Right ventricle myocardium superior (tissue), 1 donor: ENCODE results near the gene SNED1. TPM values are rescaled to one million over a fixed set of nuclear protein-coding genes. Genes with fewer than 3 reads are reported as not detected.

Experiments used
- ATAC-seq: fragments of 200-7000 bp; cut with Tn5 transposase; one replicate; pipeline ENCODE4 v1.9.1; 2020; ENCODE audit warnings: mild to moderate bottlenecking; ENCODE audit not compliant: poor library complexity
- DNase-seq: peaks from one replicate; pipeline ENCODE4 v3.0.0-alpha.2; 2020
- intact Hi-C: fragments of 100-400 bp; cut with DNase I; formaldehyde crosslinking; loops from one replicate; pipeline ENCODE4 v1.11.2; 2022
- total RNA-seq: library from RNA; stranded (reverse); fragmentation: NEBNext Ultra II Directional; extraction: Animal tissue kit (Norgen Biotek cat#: 25700); gene quantifications from one replicate; pipeline ENCODE4 v1.2.1, GENCODE V29; 2021
- donor health status: DM: no; HTN: yes; CAD: no; lungs with severe emphysema.

Gene SNED1
- total RNA-seq, 1 donor from 2014 or later, result 8.0 TPM

DNA sequence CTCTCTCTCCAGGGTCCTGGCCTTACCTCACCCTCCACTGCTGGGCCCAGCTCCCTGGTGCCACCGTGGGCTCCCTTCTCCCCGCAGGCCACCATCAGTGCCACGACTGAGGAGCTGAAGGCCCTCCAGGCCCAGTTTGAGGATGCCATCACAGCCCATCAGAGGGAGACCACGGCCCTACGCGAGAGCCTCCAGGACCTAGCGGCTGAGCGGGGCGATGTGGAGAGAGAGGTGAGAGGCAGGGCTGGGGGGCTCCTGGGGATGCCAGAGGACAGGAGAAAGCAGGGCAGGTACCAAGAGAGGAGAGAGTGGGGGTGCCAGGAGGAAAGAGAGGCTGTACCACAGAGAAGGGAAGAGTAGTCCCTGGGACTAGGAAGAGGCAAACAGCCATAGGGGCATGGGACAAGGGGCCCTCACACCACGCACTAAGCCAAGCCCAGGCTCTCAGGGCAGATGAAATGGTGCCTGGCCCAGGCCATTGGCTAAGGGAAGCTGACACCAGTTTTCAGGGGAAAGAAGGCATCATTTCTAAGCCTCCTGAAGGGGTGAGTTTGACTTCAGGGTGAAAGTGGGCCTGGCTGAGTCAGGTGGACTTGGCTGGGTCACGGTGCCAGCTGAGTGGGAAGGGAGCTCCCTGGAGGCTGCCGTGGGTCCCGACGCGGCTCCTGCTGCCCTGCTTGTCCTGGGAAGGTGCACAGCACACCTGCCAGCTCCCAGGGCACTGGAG lies 39.0 kb upstream of the SNED1 start:
- peak; percentile 26 for DNase-seq
- intact Hi-C loops, result no loop called here
- no peak for ATAC-seq

DNA sequence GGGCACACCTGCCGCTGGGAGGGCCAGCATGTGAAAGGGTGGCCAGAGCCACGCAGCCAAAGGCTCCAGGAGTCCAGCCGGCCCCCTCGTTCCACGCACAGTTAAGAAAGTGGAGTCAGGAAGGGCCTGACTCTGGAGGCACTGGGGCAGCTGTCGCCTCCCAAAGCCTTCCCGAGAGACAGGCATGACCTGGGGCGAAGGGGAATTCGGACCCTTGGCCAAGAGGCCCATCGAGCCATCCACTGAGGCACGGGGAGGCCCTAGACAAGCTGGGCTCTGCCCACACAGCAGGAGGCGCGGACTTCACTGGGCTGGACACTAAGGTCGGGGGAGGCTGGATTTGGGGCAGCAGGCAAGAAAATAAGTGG lies 38.5 kb upstream of the SNED1 start:
- peak; percentile 26 for DNase-seq
- intact Hi-C loops, result no loop called here
- no peak for ATAC-seq

DNA sequence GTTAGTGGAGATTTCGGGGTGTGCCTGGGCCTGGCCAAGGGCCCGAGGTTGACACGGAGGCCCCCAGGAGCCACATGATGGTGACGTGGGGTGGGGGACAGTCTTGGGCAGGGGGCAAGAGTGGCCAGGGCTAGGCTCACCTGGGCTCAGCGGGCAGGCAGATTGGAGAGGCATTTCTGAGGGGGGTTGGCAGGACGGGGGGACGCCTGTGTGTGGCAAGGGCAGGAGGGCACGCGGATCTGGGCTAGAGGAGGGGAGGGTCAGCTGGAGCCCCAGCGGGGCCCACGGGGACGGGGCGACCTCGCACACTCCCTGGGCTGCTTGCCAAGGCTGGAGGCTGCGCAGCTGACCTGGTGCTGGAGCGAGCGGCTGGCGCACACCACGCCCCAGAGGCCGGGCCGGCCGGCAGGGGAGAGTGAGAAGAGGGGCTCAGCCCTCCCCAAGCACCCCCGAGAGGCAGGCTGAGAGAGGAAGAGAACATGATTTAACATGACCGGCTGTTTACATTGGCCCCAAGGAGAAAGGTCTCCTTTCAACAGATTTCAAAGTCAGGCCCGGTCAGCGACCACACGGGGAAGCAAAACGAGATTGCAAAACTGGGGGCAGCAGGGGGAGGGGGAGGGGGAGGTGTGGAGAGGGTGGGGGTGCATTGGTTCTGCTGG lies 38.0 kb upstream of the SNED1 start:
- DNase-seq (peak; percentile 82), ATAC-seq (peak; percentile 79)
- intact Hi-C loops, result no loop called here

DNA sequence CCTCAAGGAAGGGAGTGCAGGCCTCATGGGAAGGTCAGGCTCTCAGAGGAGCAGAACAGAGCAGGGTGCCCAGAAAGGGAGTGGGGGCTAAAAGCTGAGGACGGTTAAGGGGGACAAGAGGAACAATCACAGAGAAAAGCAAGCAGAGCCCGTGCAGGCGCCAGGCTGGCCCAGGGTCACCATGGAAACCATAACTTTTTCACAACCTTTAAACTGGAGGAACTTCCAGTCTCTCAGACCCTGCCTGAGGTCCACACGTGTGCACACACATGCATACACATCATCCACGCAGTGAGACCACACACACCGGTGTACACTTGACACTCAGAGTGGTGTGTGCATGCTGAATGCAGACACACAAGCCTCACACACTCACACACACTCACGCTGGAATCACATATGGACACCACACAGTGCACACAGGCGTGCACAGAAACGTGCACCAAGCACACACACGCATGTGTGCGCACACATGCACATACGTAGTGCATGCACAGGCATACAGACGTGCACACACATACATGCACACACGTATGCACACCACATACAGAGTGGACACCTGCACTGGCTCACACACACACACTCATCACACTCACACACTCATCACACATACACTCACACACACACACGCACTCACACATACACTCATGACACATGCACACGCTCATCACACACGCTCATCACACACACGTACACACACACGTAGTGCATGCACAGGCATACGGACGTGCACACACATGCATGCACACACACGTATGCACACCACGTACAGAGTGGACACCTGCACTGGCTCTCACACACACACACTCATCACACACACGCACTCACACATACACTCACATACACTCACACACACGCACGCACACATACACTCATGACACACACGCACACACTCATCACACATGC lies 37.2 kb upstream of the SNED1 start:
- intact Hi-C loops, result no loop called here
- no peak for ATAC-seq
- DNase-seq, result peak; percentile 46

DNA sequence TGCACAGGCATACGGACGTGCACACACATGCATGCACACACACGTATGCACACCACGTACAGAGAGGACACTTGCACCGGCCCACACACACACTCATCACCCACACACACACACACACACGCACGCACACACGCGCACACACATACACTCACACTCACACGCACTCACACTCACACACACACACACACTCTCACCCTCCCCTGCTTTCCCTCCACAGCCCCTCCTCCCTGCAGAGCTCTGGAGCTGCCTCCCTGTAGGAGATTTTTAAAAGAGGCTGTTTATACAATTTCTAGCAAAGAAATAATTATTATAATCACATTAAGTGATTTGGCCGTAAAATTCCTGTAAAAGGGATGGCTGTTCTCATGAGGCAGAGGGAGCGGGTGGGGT lies 36.5 kb upstream of the SNED1 start:
- no peak for ATAC-seq
- intact Hi-C loops, result no loop called here
- peak; percentile 26 for DNase-seq

DNA sequence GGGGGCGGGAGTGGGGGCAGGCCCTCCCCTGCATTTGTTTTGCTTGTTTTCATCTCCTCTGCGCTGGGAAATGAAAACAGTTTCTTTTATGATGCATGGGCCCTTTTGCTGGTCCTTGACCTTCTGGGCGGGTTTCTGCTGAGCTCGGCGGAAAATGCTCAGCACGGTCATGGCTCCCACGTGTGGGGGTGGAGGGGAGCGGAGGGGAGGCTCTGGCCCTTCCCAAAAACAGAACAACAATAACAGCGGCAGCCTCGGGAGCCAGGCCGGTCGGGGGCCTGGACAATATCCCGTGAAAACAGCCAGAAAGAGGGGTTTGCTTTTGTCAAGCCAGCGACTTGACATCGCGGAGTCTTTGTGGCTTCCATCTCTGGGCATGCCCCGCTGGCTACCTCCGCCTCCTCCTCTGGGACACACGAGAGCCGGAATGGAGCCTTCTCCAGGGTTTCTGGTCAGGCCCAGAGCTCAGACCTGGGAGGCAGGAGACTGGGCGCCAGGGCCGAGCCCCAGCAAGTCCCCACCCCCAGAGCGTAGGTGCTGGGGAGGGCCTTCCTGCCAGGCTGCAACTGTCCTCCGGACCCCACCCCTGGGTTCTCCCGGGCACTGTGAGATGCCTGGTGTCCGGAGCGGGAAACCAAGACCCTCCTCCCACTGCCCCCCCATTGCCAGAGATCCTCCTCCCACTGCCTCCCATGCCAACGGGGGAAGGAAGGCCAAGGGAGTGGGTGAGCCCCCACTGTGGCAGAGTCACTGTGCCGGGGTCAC lies 35.9 kb upstream of the SNED1 start:
- intact Hi-C loops, result no loop called here
- peak; percentile 33 for ATAC-seq
- peak; percentile 73 for DNase-seq

DNA sequence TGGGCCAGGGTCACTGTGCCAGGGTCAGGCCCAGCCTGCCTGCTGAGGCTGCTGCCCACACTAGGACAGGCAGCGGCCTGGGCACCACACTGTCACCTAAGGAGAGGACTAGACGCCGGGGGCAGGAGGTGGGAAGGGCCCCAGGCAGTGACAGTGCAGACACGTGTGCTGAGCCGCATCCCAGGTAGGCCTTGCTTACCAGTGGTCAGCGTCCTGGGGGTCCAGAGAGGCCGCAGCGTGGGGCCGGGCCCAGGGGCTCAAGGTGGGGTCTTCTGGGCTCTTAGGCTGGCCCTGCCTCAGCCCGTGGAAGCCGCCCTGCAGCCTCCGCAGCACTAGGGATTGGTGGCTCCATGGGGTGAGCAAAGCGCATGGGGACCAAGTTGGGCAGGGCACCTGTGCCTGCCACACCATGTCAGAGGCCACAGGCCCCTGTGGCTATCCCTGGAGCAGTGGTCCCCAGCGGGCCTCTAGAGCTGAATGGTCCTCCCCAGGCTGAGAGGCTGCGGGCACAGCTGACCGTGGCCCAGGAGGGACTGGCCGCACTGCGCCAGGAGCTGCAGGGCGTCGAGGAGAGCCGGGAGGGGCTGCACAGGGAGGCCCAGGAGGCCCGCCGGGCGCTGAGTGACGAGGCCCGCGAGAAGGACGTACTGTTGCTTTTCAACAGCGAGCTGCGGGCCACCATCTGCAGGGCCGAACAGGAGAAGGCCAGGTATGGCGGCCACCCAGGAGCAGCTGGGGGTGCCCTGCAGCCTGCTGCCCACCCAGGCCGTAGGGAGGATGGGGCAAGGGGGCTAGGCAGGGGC lies 35.2 kb upstream of the SNED1 start:
- intact Hi-C loops, result no loop called here
- no peak for ATAC-seq
- peak; percentile 43 for DNase-seq

DNA sequence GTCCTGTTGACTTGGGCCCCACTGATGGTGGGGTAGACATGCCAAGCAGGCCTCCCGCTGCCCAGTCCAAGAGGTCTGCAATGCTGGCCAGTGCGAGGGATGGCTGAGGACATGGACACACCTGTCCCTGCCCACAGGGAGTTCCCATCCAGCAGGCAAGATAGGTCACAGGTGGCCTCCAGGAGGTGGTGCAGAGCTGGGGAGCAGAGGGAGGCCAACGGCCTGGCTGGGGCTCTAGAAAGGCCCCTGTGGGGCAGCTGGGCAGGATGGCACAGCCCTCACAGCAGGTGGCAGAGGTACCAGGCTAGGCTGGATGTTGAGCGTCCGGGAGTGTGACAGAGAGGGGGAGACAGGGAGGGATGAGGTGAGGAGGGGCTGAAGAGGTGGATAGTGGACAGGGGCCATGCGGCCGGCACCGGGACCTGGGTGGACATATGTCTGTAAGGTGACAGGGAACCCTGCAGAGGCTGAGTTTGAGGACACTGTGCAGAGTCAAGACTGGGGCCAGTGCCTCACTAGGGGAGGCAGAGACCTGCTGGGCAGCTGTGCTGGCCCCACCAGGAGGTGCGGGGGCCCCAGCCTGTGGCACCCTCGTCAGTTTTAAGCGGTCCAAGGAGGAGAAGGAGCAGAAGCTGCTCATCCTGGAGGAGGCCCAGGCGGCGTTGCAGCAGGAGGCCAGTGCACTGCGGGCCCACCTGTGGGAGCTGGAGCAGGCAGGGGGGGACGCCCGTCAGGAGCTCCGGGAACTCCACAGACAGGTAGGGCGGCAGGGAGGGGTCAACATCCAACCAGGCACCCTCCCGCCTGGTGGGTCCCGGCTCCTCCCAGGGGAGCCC lies 34.3 kb upstream of the SNED1 start:
- no peak for DNase-seq

DNA sequence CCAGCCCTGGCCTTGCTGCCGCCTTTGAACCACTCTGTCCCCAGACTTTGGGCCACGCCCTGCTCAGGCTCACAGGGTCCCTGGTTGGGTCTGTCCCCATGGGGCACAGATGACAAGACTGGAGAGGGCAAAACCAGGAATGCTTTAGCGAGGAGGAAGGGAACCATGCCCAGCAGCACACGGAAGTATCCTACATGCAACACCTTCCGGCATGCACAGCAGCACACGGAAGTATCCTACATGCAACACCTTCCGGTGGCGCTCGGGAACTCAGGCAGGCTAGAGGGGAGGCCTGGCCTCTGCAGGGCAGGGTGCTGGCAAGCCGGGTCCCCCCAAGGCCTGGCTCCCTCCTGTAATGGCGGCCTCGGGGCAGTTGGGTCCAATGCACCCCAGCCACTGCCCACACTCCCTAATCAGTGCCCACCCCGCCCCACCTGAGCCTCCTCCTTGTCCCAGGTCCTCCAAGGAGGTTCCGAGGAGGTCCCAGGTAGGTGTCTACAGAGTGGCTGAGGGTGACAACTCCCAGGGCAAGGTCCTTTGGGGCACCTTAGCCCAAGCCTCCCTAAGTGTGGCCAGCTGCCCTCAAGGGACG lies 33.6 kb upstream of the SNED1 start:
- DNase-seq (peak; percentile 26), ATAC-seq (no peak)
- intact Hi-C loops, result no loop called here

More for the DNA sequence above, 34.3 kb upstream of the SNED1 start:
- intact Hi-C loops, result no loop called here
- ATAC-seq, result no peak

DNA sequence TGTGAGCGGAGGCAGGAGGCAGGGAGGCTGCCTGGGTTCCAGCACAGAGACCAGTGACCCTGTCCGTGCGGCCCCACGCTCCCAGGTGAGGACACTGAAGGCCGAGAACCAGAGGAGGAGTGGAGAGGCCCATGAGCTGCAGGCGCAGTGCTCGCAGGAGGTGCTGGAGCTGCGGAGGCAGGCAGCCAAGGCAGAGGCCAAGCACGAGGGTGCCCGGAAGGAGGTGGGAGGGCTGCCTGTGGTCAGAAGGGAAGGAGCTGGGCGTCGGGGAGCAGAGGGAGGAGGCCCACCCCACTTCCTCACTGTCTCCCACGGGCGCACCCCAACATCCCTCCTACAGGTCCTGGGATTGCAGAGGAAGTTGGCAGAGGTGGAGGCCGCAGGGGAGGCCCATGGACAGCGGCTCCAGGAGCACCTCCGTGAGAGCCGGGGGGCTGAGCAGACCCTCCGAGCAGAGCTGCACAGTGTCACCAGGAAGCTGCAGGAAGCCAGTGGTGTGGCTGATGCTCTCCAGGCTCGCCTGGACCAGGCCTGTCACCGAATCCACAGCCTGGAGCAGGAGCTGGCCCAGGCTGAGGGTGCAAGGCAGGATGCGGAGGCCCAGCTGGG lies 33.0 kb upstream of the SNED1 start:
- DNase-seq, result peak; percentile 50
- no peak for ATAC-seq
- intact Hi-C loops, result no loop called here

DNA sequence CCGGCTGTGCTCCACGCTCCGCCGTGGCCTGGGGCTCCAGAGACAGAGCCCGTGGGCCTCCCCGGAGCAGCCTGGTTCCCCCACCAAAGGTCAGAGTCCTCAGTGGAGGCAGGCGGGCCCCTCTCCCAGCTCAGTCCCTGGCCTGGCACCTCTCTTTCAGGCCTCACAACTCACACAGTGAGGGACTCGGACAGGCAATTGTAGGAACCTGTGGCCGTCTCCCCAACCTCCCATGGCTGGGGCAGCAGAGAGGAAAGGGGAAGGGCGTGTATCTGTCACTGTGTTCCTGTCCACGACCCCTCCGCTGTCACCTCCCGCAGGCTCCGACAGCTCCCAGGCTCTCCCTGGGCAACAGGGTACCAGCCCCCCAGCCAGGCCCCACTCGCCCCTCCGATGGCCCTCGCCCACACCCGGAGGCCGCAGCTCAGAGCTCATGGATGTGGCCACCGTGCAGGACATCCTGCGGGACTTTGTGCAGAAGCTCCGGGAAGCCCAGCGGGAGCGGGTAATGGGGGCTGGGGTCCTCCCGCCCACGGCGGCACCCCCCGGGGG lies 32.4 kb upstream of the SNED1 start:
- ATAC-seq, result no peak

DNA sequence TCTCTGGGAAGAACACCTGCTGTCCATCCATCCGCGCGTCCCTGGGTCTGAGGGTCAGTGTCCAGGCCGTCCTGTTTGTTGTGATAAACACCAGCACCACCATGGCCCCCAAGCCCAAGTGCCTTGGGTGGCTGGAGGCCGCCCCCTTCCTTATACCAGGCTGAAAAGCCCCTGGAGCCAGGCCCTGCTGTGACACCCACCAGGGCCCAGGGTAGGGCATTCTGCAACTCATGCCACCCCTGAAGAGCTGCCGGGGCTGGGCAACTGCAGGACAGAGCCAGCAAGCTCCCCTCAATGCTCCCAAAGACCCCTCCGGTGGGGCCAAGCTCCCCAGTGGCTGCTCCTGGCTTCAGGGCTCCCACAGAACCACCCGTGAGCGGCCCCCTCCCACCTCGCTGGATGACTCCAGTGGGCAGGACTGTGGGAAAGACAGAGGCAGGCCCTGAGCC lies 31.9 kb upstream of the SNED1 start:
- intact Hi-C loops, result no loop called here
- ATAC-seq (no peak), DNase-seq (peak; percentile 30)

More for the DNA sequence above, 32.4 kb upstream of the SNED1 start:
- intact Hi-C loops, result no loop called here
- peak; percentile 32 for DNase-seq

DNA sequence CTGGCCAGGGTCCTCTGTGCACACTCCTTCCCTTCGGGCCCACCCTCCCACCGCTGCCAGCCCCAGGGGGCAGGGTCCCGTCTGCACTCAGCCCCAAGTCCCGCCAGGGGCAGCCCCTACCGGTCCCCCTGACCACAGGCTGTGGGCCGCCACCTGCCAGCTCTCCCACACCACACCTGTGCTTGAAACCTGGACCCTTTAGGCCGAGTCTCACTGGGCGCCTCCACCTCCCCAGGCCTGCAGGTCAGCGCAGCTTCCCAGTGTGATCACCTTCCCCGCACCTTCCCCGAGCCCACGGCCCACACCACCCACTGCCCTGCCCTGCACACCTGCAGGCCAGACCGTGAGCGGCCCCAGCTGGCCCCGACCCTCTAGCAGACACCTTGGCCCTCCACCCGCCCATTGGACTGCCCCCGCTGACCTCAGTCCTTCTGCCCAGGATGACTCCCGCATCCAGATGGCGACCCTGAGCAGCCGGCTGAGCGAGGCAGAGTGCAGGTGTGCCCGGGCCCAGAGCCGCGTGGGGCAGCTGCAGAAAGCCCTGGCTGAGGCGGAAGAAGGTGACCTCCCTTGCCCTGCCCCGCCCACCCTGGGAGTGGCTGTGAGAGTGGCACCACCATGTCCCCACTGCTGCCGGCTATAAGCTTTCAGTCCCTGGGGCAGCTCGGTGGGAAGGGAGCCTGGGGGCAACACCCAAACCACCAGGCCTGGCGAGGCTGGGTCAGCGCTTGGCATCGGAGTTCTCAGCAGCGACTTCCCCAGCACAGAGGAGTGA lies 31.3 kb upstream of the SNED1 start:
- intact Hi-C loops, result no loop called here
- ATAC-seq (no peak), DNase-seq (peak; percentile 36)

DNA sequence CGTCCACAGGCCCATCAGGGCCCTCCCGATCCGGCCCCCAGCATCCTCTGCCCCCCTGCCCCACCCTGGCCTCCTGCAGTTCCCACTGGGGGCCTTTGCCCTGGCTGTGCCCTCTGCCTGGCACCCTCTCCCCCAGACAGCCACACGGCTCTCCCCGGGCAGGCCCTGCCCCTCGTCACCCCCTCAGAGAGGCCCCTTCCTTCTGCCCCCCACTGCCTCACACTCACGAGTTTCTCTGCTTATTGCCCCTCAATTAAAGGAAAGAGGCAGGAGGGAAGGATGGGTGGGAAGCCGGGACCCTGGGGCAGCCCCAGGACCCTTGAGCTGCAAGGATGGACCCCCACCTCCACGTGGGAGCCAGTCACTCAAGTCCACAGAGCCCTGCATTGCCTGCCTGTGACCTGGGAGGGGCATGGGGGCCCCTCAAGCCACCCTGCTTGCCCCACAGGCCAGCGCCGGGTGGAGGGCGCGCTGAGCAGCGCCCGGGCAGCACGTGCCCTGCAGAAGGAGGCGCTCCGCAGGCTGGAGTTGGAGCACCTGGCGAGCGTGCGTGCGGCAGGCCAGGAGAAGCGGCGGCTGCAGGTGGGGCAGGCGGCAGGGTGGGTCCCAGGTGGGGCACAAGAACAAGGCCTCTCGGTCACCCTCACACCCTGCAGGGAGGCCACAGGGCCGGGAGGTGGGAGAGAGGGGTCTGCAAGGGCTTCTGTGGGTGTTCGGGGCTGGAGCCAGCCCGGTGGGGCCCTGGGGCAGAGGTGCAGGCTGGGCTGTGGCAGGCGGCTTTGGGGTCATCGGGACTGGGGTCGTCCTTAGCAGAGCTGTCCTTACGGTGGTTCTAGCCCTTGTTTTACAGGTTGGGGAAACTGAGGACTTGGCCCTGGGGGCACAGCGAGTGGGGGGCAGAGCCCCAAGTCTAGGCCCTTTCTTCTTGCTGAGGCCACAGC lies 30.5 kb upstream of the SNED1 start:
- intact Hi-C loops, result no loop called here
- ATAC-seq, result no peak
- peak; percentile 30 for DNase-seq
